SK-N-MC (cell line): ENCODE measurements around the gene C2orf72.

Source experiments
- EZH2 ChIP-seq: fragments of 200-600 bp; sonication (generic); IDR thresholded peaks from one replicate; pipeline ENCODE4 v1.6.1; 2017; ENCODE audit warnings: antibody characterized with exemption
- FOXP2 ChIP-seq: optimal IDR thresholded peaks from 2 replicates; pipeline ENCODE3; 2011; ENCODE audit warnings: mild to moderate bottlenecking, moderate library complexity; ENCODE audit not compliant: insufficient read depth; ENCODE audit errors: extremely low read length, control extremely low read depth
- POLR2AphosphoS5 ChIP-seq: IDR thresholded peaks from 2 replicates; pipeline ENCODE4 v1.6.1; 2012; ENCODE audit warnings: mild to moderate bottlenecking, low read depth, low read length, borderline replicate concordance

GRCh38 chr2:231043796-231044195, 6.5 kb downstream of the C2orf72 start:
- no peak for TF ChIP-seq EZH2
- TF ChIP-seq POLR2AphosphoS5: no peak
- no peak for TF ChIP-seq FOXP2
